ENCODE results near the gene IKZF4.
"Not testable (repeated sequence)": the region's sequence is repeated elsewhere in the genome, so short reads cannot be mapped to it uniquely, and the experiment has no call there.

Gene IKZF4

DNA sequence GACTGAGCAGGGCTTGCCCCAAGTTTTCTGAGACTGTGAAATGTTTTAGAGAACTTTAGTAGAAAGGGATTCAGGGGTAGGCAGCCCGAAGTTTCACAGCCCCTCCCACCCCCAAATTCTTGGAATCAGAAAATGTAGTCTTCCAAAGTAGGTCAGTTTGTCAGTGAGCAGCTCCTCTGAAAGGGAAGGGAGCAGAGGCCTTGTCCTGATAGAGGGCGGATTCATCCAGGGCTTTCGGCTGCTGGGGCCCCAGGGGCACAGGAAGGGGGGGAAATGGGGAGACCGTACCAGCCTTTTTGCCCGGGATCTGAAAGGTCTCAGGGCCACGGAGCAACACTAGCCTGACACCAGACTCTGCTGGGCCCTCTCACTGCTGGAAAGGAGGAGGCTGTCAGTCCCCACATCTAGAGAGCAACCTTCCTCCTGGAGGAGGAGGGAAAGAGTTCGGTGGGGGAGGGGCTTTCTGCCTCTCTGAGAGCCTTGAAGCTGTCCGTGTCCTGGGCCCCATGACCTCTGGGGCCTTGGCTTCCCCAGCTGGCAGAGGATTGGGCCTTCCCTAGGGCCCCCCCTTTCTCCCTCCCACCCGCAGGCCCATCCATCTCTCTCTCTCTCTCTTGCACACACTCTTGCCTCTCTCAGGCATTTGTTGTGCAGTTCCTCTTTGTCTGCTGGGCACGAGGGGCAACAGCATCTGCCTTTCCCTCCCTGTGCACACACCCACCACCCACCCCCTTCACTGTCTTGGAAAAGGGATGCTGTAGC lies at the start of gene IKZF4:
IKZF4 (plus strand) TSS at position 621 of the 762 bp plus-strand sequence. CDS start 451 bp downstream, outside the sequence.
- peak; percentile 68 for DNase-seq

DNA sequence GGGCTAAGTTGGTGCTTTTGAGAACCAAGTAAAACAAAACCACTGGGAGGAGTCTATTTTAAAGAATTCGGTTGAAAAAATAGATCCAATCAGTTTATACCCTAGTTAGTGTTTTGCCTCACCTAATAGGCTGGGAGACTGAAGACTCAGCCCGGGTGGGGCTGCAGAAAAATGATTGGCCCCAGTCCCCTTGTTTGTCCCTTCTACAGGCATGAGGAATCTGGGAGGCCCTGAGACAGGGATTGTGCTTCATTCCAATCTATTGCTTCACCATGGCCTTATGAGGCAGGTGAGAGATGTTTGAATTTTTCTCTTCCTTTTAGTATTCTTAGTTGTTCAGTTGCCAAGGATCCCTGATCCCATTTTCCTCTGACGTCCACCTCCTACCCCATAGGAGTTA lies 48.8 kb upstream of the IKZF4 start:
- no peak for DNase-seq

DNA sequence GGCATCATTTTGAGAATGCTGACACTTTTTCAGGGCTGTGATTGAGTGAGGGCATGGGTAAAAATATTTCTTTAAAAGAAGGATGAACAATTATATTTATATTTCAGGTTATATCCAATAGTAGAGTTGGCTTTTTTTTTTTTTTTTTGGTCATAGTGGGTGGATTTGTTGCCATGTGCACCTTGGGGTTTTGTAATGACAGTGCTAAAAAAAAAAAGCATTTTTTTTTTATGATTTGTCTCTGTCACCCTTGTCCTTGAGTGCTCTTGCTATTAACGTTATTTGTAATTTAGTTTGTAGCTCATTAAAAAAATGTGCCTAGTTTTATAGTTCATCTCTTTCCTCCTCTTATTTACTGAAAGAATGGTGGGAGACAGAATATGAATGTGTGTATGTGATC lies 48.4 kb upstream of the IKZF4 start:
- no peak for DNase-seq

DNA sequence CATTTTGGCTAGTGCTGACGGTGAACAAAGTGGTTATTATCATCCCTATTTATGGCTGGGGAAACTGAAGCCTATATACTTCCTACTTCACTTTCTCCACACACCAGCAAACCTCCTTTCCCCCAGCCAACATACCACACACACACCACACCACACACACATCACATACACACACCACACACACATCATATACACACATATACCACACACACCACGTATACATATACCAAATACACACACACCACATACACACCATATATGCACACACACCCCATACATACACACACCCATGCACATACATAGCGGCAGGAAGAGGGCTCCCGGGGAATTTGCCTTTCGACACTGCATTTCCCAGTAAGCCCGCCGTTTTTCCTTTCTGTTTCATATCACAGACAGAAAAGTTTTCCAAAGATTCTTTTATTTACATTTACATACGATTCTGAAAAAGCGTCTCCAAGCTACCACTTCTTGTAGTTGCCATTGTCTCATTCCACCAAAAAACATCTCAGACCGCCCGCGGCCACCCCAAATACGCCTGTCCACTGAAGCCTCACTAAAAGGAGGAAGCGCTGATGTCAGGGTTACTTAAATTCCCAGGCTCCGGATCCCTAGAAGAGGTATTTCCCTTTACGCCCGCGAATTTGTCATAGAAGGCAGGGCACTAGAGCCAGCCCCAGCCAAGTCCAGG lies 47.8 kb upstream of the IKZF4 start:
- DNase-seq = peak; percentile 59

DNA sequence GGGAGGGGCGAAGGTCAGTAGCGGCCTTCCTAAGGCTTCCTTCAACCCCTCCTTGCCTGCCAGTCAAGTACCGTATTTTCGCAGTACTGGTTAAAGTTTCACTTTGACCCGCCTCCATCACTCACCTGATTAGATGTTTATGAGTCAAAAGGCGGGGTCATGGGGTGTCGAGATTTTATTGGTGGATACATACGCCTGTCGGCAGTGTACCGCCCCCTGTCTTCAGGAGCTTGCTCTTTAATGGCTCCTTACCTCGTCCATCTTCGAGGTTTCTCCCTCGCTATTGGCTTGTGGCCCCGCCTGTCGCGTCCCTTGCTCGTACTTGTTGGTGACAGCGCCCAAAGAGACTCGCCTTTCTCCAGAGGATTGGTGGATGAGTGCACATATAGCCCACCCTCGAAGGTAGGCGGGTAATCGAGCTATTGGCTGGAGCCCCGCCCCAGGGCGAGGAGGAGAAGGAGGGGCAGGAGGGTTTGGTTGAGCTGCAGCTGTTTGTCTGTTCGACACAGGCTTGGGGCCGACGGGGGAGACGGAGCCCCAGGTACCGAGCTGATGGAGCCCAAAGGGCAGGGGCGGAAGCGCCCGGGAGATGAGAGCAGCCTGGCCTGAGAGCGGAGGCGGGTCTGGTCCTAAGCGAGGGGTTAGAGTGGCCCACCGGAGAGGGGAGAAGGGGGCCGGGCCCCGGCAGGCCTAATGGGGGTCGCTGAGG lies 47.1 kb upstream of the IKZF4 start, which contains the start of gene RAB5B:
RAB5B (plus strand) TSS at position 480 of the 709 bp plus-strand sequence. CDS start 12,883 bp downstream, outside the sequence.
- DNase-seq = peak; percentile 94

DNA sequence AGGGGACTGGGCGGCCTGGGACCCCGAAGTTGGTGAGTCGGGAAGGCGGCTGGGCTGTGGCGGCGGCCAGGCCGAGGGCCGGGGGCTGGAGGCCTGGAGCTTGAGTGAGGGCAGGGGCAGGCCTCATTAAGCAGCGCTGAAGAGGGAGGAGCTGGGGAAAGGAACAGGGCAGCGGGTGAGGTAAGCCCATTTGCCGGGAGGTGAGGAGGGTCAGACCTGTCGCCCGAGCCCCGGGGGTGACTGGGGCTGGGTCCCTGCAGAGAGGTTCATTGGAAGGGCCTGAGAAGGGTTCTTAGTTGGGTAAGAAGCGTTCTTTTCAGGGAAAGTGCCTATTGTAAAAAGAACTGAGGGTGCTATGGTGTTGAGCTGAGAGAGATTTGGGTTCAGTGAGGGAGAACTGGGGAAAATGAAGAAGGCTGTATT lies 46.5 kb upstream of the IKZF4 start:
- no peak for DNase-seq

DNA sequence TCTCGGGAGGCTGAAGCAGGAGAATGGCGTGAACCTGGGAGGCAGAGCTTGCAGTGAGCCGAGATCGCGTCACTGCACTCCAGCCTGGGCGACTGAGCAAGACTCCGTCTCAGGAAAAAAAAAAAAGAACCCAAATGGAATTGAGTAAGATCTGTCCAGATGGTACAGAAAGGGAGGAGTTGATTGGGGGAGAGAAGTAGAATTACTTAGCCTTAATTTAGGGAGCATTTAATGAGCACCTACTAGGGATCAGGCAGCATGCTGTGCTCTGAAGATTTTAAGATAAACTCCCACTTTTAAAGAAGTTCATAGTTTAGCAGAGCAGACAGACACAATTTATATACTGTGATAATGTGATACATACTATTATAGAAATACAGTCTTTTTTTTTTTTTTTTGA lies 42.5 kb upstream of the IKZF4 start:
- no peak for DNase-seq

DNA sequence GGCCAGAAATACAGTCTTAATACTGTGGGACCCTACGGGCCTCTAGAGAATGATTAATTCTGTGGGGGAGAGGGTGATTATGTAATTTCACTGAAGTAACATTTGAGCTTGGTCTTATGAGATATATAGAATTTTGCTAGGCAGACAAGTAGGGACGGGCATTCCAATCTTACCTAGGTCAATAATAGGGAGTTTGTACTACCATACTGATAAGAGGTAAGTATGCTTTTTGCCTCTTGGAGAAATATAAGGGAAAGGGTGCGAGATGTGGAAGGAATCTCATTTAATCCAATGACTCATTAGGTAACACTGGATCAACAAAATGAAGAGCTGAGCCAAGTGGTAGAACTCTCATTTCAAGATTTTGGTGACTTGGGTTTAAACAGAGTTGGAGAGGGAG lies 41.8 kb upstream of the IKZF4 start:
- no peak for DNase-seq

DNA sequence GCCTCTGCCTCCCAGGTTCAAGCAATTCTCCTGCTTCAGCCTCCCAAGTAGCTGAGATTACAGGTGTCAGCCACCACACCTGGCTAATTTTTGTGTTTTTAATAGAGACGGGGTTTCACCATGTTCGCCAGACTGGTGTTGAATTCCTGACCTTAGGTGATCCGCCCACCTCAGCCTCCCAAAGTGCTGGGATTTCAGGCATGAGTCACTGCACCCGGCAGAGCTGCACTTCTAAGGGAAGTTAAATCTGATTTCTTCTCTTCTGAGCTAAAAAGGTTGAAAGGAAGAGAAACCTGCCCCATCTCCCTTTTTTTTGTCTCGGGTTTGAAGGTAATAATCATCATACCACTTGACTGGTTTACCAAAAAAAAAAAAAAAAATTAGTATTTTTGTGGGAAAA lies 39.0 kb upstream of the IKZF4 start:
- DNase-seq = not testable (repeated sequence)

DNA sequence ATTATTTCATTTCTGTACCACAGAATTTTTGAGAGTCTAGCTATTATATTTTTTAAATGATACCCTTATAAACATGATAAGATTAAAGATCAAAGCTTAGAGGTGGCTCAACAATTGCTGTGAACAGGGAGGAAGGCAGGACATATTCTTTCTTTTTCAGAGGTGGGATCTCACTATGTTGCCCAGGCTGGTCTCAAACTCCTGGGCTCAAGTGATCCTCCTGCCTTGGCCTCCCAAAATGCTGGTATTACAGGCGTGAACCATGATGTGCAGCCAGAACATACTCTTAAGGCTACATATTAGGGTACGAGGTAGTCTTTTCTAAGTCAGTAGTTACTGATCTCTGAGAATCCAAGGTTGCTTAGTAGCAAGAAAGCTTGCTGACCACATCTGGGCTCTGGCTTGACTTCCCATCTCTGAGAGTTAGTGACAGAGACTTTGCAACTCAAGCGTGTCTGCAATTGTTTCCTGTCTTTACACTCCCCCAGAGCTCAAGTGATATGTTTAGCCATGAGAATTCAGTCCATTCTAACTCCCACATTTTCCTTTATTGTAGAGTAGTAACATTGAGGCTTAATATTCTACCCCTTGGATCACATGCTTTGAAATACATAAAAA lies 38.4 kb upstream of the IKZF4 start:
- no peak for DNase-seq

DNA sequence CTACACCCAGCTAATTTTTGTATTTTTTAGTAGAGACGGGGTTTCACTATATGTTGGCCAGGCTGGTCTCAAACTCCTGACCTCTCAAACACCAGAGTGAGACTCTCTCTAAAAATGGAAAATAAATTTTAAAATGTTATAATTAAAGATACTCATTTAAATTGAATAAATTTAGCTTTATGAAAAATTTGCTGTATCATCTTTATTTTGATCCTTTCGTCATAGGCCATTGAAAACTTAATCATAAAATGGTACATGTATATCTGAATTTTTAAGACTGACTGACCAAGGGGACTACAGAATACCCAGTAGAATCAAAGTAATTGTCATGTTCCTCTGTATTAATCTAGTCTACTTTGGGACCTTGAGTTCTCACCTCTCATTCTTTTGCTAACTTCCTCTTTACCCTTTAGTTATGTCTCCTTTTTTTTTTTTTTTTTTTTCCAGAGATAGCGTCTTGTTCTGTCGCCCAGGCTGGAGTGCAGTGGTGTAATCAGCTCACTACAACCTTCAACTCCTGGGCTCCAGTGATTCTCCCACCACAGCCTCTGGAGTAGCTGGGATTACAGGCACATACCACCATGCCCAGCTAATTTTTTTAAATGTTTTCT lies 37.5 kb upstream of the IKZF4 start:
- no peak for DNase-seq

DNA sequence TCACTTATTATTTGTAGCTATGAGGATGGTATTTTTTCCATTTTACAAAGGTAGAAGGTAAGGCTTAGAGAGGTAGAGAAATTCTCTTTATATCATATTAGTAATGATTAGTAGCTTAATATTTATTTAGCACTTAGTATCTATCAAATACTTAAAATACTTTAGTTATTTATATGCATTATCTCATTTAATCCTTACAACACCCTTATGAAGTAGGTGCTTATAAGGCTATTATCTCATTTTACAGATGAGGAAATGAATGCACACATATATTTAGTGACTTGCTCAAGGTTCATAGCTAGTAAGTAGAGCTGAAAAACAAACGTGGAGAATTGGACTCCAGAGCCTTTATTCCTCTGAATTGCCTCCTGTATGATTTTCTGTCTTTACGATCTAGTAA lies 36.0 kb upstream of the IKZF4 start:
- DNase-seq = no peak

DNA sequence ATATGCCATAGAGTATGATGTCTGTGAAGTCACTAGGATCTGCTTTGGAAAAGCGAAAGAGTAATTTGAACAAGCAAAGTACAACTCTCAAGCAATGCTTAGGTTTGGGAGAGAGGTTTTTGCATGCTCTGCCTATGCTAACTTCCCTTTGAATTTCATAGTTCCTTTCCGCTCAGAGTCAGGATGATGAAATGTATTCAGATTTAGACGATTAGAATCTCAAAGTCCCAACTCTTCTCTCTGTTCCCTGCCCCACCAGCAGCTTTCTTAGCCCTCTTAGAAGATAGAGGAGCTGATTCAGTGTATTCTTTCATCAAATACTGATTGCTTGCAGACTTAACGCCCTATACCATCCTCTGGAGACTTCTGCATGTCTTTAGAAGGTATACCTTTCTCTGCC lies 35.5 kb upstream of the IKZF4 start:
- DNase-seq = no peak

DNA sequence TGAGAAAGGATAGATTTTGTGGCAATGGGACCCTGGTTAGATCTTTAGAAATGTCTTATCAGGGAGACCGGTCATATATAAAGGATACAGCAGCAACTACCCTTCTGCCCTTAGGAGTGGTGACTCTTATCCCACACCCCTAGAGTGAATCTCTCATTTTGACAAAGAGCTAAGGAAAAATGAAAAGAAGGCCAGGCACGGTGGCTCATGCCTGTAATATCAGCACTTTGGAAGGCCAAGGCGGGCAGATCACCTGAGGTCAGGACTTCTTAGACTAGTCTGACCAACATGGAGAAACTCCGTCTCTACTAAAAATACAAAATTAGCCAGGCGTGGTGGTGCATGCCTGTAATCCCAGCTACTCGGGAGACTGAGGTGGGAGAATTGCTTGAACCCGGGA lies 34.9 kb upstream of the IKZF4 start:
- not testable (repeated sequence) for DNase-seq

DNA sequence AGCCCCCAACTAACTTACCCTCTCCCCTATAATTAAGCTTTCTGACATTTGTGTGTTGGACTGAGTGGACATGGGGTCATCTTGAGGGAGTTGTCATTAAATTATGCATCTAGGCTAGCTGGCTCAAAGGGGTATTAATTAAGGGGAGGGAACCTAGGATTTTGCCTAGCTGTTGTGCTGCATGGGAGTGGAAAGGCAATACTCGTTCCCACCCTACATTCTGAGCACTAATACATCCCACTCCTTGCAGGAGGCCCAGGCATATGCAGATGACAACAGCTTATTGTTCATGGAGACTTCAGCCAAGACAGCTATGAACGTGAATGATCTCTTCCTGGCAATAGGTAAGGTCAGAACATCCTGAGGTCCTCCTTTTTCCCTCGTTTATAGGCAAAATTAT lies 29.7 kb upstream of the IKZF4 start:
- DNase-seq = no peak

DNA sequence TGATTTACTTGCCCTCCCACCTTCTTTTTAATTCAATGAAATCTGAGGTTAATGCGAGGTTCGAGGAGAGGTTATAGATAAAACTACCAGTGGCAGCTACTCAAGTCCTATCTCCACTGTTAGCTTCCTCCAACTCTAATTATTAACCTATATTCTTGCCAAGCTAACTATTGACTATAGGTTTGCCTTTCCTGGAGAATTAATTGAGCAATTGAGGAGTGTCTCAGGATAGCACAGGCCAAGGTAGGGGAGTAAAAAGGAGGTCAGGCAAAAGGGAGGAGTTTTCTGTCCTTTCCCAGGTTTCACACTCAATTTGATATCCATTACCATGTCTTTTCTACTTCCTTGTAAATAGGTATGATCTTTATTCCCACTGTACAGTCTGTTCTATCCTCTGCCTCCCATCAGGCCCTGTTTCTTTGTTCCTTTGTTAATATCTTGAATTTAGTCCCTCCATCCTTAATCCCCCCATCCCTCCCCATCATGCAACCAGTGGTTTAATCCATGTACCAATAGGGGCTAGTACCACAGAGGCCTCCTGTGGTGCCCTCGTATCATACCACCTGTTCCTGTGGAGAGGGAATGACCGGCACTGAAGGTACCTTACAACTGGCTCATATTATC lies 27.5 kb upstream of the IKZF4 start:
- no peak for DNase-seq

DNA sequence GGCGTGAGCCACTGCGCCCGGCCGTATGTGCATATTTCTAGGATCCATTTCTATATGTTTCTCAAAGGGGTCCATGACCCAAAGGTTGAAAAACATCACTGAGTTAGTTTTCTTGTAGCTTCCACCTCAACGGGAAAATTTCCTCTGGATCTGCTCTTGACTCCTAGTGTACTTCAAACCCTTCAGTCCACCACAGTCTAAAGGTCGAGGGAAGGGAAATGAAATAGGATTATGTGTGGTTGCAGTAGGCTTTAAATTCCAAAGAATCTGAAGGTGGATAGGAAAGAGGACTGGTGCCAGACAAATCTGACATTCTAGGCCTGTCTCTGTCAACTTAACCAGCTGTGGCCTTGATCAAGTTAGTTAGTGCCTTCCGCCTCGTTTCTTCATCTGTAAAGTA lies 25.5 kb upstream of the IKZF4 start:
- no peak for DNase-seq

DNA sequence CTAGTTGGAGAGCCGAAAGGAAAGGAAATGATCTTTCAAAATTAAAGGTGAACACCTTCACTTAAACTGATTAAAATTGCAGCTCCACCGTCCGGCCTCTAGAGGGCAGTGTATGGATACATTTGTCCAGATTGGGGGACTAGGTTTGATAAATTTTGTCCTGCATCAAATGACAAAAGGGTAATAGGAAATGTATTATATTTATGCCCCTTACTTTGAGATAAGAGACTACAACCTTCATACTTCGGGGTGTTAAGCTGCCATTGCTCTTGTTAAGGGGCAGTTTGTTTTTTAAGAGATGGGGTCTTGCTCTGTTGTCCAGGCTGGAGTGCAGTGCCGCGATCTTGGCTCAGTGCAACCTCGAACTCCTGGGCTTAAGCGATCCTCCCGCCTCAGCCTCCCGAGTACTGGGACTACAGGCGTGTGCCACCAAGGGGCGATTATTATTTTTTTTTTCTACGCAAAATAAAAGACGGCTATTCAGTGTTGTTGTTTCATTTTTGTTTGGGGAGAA lies 24.6 kb upstream of the IKZF4 start:
- peak; percentile 79 for DNase-seq

DNA sequence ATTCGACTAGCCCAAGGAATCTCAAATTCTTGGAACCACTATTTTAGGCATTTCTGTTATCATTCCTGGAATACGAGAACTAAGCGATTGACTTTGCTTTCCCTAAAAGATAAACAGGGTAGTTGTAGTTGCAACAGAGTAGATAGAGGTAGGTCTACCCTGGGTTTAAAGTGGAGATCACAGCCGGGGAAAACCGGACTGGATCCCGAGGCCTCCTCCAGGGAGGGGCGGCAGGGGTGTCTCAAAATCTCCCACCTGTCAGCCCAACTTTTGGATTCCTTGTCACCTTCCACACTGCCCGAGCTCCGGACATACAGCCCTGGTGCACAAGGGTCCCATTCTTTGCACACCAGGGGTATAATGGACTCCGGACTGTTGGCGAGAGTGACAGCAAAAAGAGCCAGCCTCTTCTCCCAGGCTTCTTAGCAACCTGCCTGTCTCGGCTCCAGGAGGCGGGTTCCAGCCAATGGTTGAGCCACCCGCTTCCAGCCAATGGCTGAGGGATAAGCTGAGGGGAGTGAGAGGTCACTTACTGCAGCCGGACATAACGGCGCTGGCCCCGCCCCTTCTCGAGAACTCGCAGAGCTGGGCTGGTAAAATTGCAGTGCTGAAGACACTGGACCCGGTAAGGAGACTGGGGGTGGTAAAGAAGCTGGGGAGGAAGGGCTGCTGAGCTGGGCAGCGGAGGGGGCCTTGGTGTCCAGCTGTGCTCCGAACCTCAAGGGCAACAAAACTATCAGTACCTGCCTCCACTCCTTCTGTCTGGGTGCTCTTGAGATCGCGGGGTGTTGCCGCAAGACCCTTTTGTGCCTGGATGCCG lies 23.9 kb upstream of the IKZF4 start, which contains the start of gene SUOX:
SUOX (plus strand) TSS at position 562 of the 820 bp plus-strand sequence. CDS start 4,946 bp downstream, outside the sequence.
- DNase-seq = peak; percentile 70

DNA sequence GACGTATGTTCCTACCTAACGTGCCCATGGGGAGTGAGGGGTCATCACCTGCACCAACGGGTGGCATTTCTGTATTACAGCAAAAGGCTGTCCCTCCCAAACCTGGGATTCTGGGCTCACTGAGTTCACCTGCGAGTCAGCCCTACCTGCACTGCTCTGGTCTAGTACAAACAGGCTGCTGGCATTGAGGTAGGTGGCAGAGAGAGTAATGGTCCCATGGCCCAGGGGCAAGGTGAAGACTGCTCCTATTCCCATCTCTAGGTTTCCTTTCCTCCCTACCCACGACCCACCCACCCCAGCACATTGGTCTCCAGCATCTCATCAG lies 23.3 kb upstream of the IKZF4 start:
- DNase-seq = no peak

DNA sequence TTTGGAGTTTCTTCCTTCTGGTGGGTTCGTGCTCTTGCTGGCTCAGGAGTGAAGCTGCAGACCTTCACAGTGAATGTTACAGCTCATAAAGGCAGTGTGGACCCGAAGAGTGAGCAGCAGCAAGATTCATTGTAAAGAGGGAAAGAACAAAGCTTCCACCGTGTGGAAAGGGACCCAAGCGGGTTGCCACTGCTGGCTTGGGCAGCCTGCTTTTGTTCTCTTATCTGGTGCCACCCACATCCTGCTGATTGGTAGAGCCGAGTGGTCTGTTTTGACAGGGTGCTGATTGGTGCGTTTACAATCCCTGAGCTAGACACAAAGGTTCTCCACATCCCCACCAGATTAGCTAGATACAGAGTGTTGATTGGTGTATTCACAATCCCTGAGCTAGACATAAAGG lies 21.3 kb upstream of the IKZF4 start:
- DNase-seq = not testable (repeated sequence)

Measured in activated CD8-positive, alpha-beta memory T cell treated with anti-CD3 and anti-CD28 coated beads for 24 hours (primary cell).